ENCODE measurements around the gene GLIPR2.
"Not testable (repeated sequence)": the region's sequence is repeated elsewhere in the genome, so short reads cannot be mapped to it uniquely, and the experiment has no call there.

GLIPR2 gene

GRCh38 chr9:36125062-36125855, 11.3 kb upstream of the GLIPR2 start:
- Histone ChIP-seq H3K27ac (ENCODE audit: low read length) (no peak overlapping the region), H3K9ac (ENCODE audit: low read depth, low read length) (no peak overlapping the region), H3K27me3 (ENCODE audit: insufficient read depth, low read length) (peaks cover 4% of the 10 kb centered on the region; the same call in 1 of the 2 replicates), H3K4me1 (ENCODE audit: insufficient read depth, low read length) (no peaks in the 10 kb centered on the region), H3K9me3 (ENCODE audit: insufficient read depth, low read depth, low read length) (no peaks in the 10 kb centered on the region), H3K36me3 (ENCODE audit: insufficient read depth, low read depth, low read length) (peaks cover 11% of the 10 kb centered on the region), H3K4me3 (ENCODE audit: low read length) (no peak overlapping the region)

DNA sequence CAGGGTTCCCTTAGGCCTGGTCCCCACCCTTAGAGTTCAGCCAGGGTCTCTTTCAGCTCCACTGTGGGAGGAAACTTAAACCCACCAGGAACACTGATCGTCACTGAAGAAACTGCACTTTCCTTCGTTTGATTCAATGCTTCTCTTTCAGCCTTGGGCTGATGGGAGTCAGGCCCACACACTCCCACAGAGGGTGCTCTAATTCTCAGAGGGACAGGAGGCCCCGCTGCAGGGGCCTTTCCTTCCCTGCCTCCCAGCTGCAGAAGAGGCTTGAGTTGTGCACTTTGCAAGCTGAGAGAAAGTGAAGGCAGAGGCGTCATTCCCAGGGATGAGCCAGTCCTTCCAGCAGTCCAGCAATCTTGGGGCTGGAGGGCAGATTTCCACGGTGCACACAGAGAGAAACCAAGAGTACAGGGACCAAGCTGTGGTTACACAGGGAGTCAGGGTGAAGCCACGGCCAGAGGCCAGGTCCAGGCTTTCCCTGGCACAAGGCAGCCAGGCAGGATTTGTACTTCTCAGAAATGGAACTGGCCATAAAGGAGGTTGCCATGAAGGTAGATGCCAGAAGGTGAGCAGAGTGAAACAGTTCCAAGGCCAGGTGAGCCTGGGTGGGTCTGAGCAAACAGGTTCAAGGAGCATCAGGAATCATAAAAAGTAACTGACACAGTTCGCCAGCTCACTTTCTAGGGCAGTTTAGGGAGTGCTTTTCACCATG, 10.4 kb upstream of the GLIPR2 start:
- Histone ChIP-seq H3K36me3 (ENCODE audit: insufficient read depth, low read depth, low read length) (peaks cover 11% of the 10 kb centered on the region), H3K9ac (ENCODE audit: low read depth, low read length) (no peak overlapping the region), H3K27me3 (ENCODE audit: insufficient read depth, low read length) (peaks cover 4% of the 10 kb centered on the region; the same call in 1 of the 2 replicates), H3K4me3 (ENCODE audit: low read length) (no peak overlapping the region), H3K27ac (ENCODE audit: low read length) (no peak overlapping the region), H3K9me3 (ENCODE audit: insufficient read depth, low read depth, low read length) (no peaks in the 10 kb centered on the region), H3K4me1 (ENCODE audit: insufficient read depth, low read length) (no peaks in the 10 kb centered on the region)

- Histone ChIP-seq H3K9me3 (ENCODE audit: insufficient read depth, low read depth, low read length) (no peaks in the 10 kb centered on the region), H3K9ac (ENCODE audit: low read depth, low read length) (no peak overlapping the region)
Observed at GRCh38 chr9:36127652-36128244, 8.8 kb upstream of the GLIPR2 start.

GRCh38 chr9:36128349-36128748, 8.2 kb upstream of the GLIPR2 start:
- H3K4me3 ChIP-seq (ENCODE audit: low read length) = no peak overlapping the region
- H3K9me3 ChIP-seq (ENCODE audit: insufficient read depth, low read depth, low read length) = no peaks in the 10 kb centered on the region
- H3K4me1 ChIP-seq (ENCODE audit: insufficient read depth, low read length) = peaks cover 2% of the 10 kb centered on the region; the same call in 1 of the 2 replicates
- H3K27me3 ChIP-seq (ENCODE audit: insufficient read depth, low read length) = peaks cover 13% of the 10 kb centered on the region
- H3K9ac ChIP-seq (ENCODE audit: low read depth, low read length) = no peak overlapping the region
- H3K36me3 ChIP-seq (ENCODE audit: insufficient read depth, low read depth, low read length) = no peaks in the 10 kb centered on the region
- H3K27ac ChIP-seq (ENCODE audit: low read length) = no peak overlapping the region

More at GRCh38 chr9:36127652-36128244, 8.8 kb upstream of the GLIPR2 start:
- H3K27ac ChIP-seq (ENCODE audit: low read length) = no peak overlapping the region
- 0 out of 2 replicates have a peak, but pooled peaks cover 2% of the 10 kb centered on the region for H3K4me1 ChIP-seq (ENCODE audit: insufficient read depth, low read length)
- H3K27me3 ChIP-seq (ENCODE audit: insufficient read depth, low read length) = peaks cover 7% of the 10 kb centered on the region
- H3K4me3 ChIP-seq (ENCODE audit: low read length) = no peak overlapping the region
- peaks cover 4% of the 10 kb centered on the region for H3K36me3 ChIP-seq (ENCODE audit: insufficient read depth, low read depth, low read length)

- no peaks in the 10 kb centered on the region for H3K9me3 ChIP-seq (ENCODE audit: insufficient read depth, low read depth, low read length)
- H3K27ac ChIP-seq (ENCODE audit: low read length) = no peak overlapping the region
Observed at GRCh38 chr9:36129139-36129538, 7.4 kb upstream of the GLIPR2 start.

GRCh38 chr9:36131666-36132065, 4.9 kb upstream of the GLIPR2 start:
- not testable (repeated sequence) for H3K4me1 ChIP-seq (ENCODE audit: insufficient read depth, low read length); H3K9me3 ChIP-seq (ENCODE audit: insufficient read depth, low read depth, low read length); H3K36me3 ChIP-seq (ENCODE audit: insufficient read depth, low read depth, low read length); H3K9ac ChIP-seq (ENCODE audit: low read depth, low read length); H3K27ac ChIP-seq (ENCODE audit: low read length); H3K4me3 ChIP-seq (ENCODE audit: low read length)
- H3K27me3 ChIP-seq (ENCODE audit: insufficient read depth, low read length) = peaks cover 46% of the 10 kb centered on the region

More at GRCh38 chr9:36129139-36129538, 7.4 kb upstream of the GLIPR2 start:
- H3K36me3 ChIP-seq (ENCODE audit: insufficient read depth, low read depth, low read length) = no peaks in the 10 kb centered on the region
- no peak overlapping the region for H3K9ac ChIP-seq (ENCODE audit: low read depth, low read length)
- peaks cover 2% of the 10 kb centered on the region; the same call in 1 of the 2 replicates for H3K4me1 ChIP-seq (ENCODE audit: insufficient read depth, low read length)
- peaks cover 21% of the 10 kb centered on the region for H3K27me3 ChIP-seq (ENCODE audit: insufficient read depth, low read length)
- H3K4me3 ChIP-seq (ENCODE audit: low read length) = no peak overlapping the region

- Histone ChIP-seq H3K9ac (ENCODE audit: low read depth, low read length) (no peak overlapping the region), H3K27me3 (ENCODE audit: insufficient read depth, low read length) (peaks cover 50% of the 10 kb centered on the region), H3K36me3 (ENCODE audit: insufficient read depth, low read depth, low read length) (no peaks in the 10 kb centered on the region), H3K4me3 (ENCODE audit: low read length) (no peak overlapping the region), H3K4me1 (ENCODE audit: insufficient read depth, low read length) (peaks cover 5% of the 10 kb centered on the region; the same call in 1 of the 2 replicates), H3K9me3 (ENCODE audit: insufficient read depth, low read depth, low read length) (no peaks in the 10 kb centered on the region), H3K27ac (ENCODE audit: low read length) (no peak overlapping the region)
Observed at GRCh38 chr9:36132086-36132485, 4.4 kb upstream of the GLIPR2 start.

DNA sequence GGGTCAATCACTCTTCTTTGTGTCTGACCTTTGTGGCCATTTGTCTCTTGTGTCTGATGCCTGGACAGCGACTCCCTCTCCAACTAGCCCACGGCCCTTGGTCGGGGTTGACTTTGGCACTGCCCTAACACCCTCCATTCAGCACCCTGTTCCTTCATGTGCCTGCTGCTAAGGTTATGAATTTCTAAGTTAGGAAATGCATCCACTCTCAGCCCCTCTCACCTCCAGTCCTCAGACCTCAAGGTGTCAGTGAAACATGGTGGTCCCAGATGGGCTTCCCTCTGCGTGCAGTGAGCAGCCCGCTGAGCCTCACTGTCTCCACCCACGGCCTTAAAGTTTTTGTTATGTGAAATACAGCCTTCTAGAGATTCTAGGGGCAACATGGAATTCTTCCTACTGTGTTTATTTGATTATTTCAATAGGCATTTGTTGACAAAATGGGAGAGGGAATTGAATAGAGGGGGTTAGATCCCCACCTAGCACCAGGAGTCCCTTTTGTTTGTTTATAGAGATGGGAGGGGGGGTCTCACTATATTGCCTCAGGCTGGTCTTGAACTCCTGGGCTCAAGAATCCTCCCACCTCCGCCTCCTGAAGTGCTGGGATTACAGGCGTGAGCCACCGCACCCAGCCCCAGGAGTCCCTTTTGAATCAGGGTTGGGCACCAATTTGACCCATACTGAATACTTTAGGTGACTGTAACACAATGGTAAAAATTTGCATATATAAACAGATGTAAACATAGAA, 1.6 kb upstream of the GLIPR2 start:
- no peak overlapping the region for H3K27ac ChIP-seq (ENCODE audit: low read length)
- no peaks in the 10 kb centered on the region for H3K9me3 ChIP-seq (ENCODE audit: insufficient read depth, low read depth, low read length)
- peaks cover 74% of the 10 kb centered on the region for H3K27me3 ChIP-seq (ENCODE audit: insufficient read depth, low read length)
- H3K9ac ChIP-seq (ENCODE audit: low read depth, low read length) = no peak overlapping the region
- no peaks in the 10 kb centered on the region for H3K36me3 ChIP-seq (ENCODE audit: insufficient read depth, low read depth, low read length)
- peak overlapping the region; percentile 14; the same call in 1 of the 2 replicates for H3K4me3 ChIP-seq (ENCODE audit: low read length)
- H3K4me1 ChIP-seq (ENCODE audit: insufficient read depth, low read length) = peaks cover 12% of the 10 kb centered on the region

- Histone ChIP-seq H3K36me3 (ENCODE audit: insufficient read depth, low read depth, low read length) (no peaks in the 10 kb centered on the region), H3K27ac (ENCODE audit: low read length) (no peak overlapping the region), H3K27me3 (ENCODE audit: insufficient read depth, low read length) (peaks cover 83% of the 10 kb centered on the region), H3K4me3 (ENCODE audit: low read length) (peak overlapping the region; percentile 68), H3K4me1 (ENCODE audit: insufficient read depth, low read length) (peaks cover 12% of the 10 kb centered on the region), H3K9me3 (ENCODE audit: insufficient read depth, low read depth, low read length) (no peaks in the 10 kb centered on the region), H3K9ac (ENCODE audit: low read depth, low read length) (no peak overlapping the region)
Observed at GRCh38 chr9:36135741-36136271, 727 bp upstream of the GLIPR2 start.

GRCh38 chr9:36136894-36137391, 410 bp downstream of the GLIPR2 start:
- Histone ChIP-seq H3K9ac (ENCODE audit: low read depth, low read length) (peak overlapping the region; percentile 54; the same call in 1 of the 2 replicates), H3K4me3 (ENCODE audit: low read length) (peak overlapping the region; percentile 68), H3K4me1 (ENCODE audit: insufficient read depth, low read length) (peaks cover 12% of the 10 kb centered on the region), H3K27ac (ENCODE audit: low read length) (no peak overlapping the region), H3K9me3 (ENCODE audit: insufficient read depth, low read depth, low read length) (no peaks in the 10 kb centered on the region), H3K36me3 (ENCODE audit: insufficient read depth, low read depth, low read length) (no peaks in the 10 kb centered on the region), H3K27me3 (ENCODE audit: insufficient read depth, low read length) (peaks cover 84% of the 10 kb centered on the region)

Data from iPS-20b (cell line).